Natural killer cell (primary cell): ENCODE results near the gene TIMP2. TPM values are rescaled to one million over a fixed set of nuclear protein-coding genes. Genes with fewer than 3 reads are reported as not detected.
A peak's percentile ranks its signal among the peaks of the same experiment; 100 is the strongest.

Source experiments
- ATAC-seq, 3 donors: fragments of 150-1000 bp in 2 of 3; fragments of 200-7000 bp in 1 of 3; cut with Tn5 transposase; 1 replicate in 1 of 3; 2 replicates in 2 of 3; pipeline ENCODE4 v1.10.0; 2021; ENCODE audit warnings: mild to moderate bottlenecking in 2 of 3, moderate library complexity in 2 of 3
- DNase-seq, 2 donors: peaks; one replicate each; pipeline versions ENCODE4 v3.0.0 to v3.0.0-alpha.2; 2013 to 2021; ENCODE audit warnings: mixed read lengths in 1 of 2
- H3K27ac ChIP-seq: one replicate; pipeline ENCODE4 v1.5.1; 2013; ENCODE audit warnings: mild to moderate bottlenecking, low read length
- H3K27me3 ChIP-seq: one replicate; pipeline ENCODE4 v1.6.1; 2013; ENCODE audit warnings: low read length; ENCODE audit not compliant: control insufficient read depth, insufficient read depth
- H3K36me3 ChIP-seq: one replicate; pipeline ENCODE4 v1.6.1; 2013; ENCODE audit warnings: low read length; ENCODE audit not compliant: control insufficient read depth, insufficient read depth
- H3K4me1 ChIP-seq: one replicate; pipeline ENCODE4 v1.6.1; 2013; ENCODE audit warnings: low read length; ENCODE audit not compliant: control insufficient read depth, insufficient read depth
- H3K4me3 ChIP-seq: one replicate; pipeline ENCODE4 v1.5.1; 2013; ENCODE audit warnings: low read length
- H3K9me3 ChIP-seq: one replicate; pipeline ENCODE4 v1.6.1; 2013; ENCODE audit warnings: low read length; ENCODE audit not compliant: control insufficient read depth, insufficient read depth
- H3K27ac Mint-ChIP-seq, 2 donors: one replicate each; pipeline ENCODE4 v1.8.0; 2022; ENCODE audit warnings: mild to moderate bottlenecking in 2 of 2, mixed read lengths in 2 of 2, moderate library complexity in 1 of 2
- H3K27me3 Mint-ChIP-seq, 2 donors: one replicate each; pipeline ENCODE4 v1.8.0; 2022; ENCODE audit warnings: low read depth in 2 of 2, mixed read lengths in 2 of 2
- H3K36me3 Mint-ChIP-seq: one replicate; pipeline ENCODE4 v1.8.0; 2022; ENCODE audit warnings: mixed read lengths
- H3K4me1 Mint-ChIP-seq, 2 donors: one replicate each; pipeline ENCODE4 v1.8.0; 2022; ENCODE audit warnings: mixed read lengths in 2 of 2
- H3K4me3 Mint-ChIP-seq: one replicate; pipeline ENCODE4 v1.8.0; 2022; ENCODE audit warnings: mild to moderate bottlenecking, moderate library complexity, mixed read lengths
- H3K9me3 Mint-ChIP-seq, 2 donors: one replicate each; pipeline ENCODE4 v1.8.0; 2022; ENCODE audit warnings: mixed read lengths in 2 of 2
- whole genome bisulfite sequencing: methylation state at CpG from one replicate; pipeline ENCODE4 v1.1.7; 2013; ENCODE audit warnings: missing lambda C conversion rate; ENCODE audit not compliant: insufficient coverage; 5-methylcytosine and 5-hydroxymethylcytosine counted together
- intact Hi-C: fragments of 100-400 bp; cut with micrococcal nuclease; formaldehyde crosslinking; loops from one replicate; pipeline ENCODE4 v1.14.2; 2022
- total RNA-seq, 4 donors: library from RNA; stranded (reverse); fragments of 120-200 nt in 1 of 4; gene quantifications; one replicate each; pipeline versions ENCODE4 v1.2.3 to v1.2.4, GENCODE V29; 2013 to 2022
- TF ChIP-seq, protein P1 (sequence below): fragments of 200-600 bp; IDR thresholded peaks from one replicate; pipeline ENCODE4 v1.8.0; 2022; ENCODE audit warnings: antibody characterized with exemption

The TIMP2 gene
- total RNA-seq, 3 donors from 2014 or later (not counting 1 experiment from before 2014, with no cell fraction given), result 3.6 to 8.2 (median 7.1) TPM

DNA sequence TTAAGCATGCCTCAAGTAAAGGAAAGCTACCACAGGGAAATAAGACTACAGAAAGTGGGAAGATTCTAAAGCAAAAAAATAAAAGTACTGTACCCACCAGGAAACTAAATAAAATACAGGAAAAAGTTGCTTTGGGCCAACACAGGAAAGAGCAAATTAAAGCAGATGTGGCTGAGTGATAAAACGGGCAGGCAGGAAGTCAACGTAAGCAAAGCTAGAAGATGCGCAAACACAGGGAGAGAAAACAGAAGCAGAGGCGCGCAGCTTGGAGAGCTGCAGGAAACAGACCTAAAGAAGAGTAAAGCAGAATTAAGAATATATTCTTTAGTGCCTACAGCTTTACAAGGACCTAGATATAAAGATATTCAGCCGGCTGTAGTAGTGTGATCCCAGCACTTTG is 106.3 kb downstream of the TIMP2 start:
- peak overlapping the region; percentile 69 for H3K27ac ChIP-seq
- peak; percentile 45 to 68 (median 50) for ATAC-seq
- Mint-ChIP-seq H3K27ac (peak overlapping the region; percentile 79 to 87), H3K36me3 (peaks cover 15% of the 10 kb centered on the region), H3K4me3 (peak overlapping the region; percentile 56), H3K9me3 (no peaks in the 10 kb centered on the region), H3K4me1 (peaks cover 30 to 36% of the 10 kb centered on the region in 2 donors), H3K27me3 (no peaks in the 10 kb centered on the region)
- H3K27me3 ChIP-seq, result no peaks in the 10 kb centered on the region
- H3K4me3 ChIP-seq, result no peak overlapping the region
- 5% methylated on average over 6 of the region's 6 CpGs for WGBS
- peaks cover 68% of the 10 kb centered on the region for H3K36me3 ChIP-seq
- peak in 1 of 2 donors; percentile 89 for DNase-seq
- no peaks in the 10 kb centered on the region for H3K9me3 ChIP-seq
- H3K4me1 ChIP-seq, result peaks cover 40% of the 10 kb centered on the region
- TF ChIP-seq, protein P1, sequence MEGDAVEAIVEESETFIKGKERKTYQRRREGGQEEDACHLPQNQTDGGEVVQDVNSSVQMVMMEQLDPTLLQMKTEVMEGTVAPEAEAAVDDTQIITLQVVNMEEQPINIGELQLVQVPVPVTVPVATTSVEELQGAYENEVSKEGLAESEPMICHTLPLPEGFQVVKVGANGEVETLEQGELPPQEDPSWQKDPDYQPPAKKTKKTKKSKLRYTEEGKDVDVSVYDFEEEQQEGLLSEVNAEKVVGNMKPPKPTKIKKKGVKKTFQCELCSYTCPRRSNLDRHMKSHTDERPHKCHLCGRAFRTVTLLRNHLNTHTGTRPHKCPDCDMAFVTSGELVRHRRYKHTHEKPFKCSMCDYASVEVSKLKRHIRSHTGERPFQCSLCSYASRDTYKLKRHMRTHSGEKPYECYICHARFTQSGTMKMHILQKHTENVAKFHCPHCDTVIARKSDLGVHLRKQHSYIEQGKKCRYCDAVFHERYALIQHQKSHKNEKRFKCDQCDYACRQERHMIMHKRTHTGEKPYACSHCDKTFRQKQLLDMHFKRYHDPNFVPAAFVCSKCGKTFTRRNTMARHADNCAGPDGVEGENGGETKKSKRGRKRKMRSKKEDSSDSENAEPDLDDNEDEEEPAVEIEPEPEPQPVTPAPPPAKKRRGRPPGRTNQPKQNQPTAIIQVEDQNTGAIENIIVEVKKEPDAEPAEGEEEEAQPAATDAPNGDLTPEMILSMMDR, result no peak
- intact Hi-C loops, result loop anchor here (5.0 kb wide), 1 partner anchor 42 kb away; no protein-coding TSS in a partner anchor

- Histone ChIP-seq H3K4me3 (no peak overlapping the region), H3K36me3 (peaks cover 68% of the 10 kb centered on the region), H3K9me3 (no peaks in the 10 kb centered on the region), H3K27me3 (no peaks in the 10 kb centered on the region), H3K27ac (peak overlapping the region; percentile 69), H3K4me1 (peaks cover 40% of the 10 kb centered on the region)
- ATAC-seq (no peak), DNase-seq (no peak)
- WGBS, result 77% methylated on average over 17 of the region's 19 CpGs
- H3K4me1 Mint-ChIP-seq, result peaks cover 30% of the 10 kb centered on the region in 2 donors
- H3K36me3 Mint-ChIP-seq, result peaks cover 15% of the 10 kb centered on the region
- no peaks in the 10 kb centered on the region for H3K27me3 Mint-ChIP-seq
- peak overlapping the region; percentile 79 to 87 for H3K27ac Mint-ChIP-seq
- TF ChIP-seq, protein P1, result no peak
- H3K4me3 Mint-ChIP-seq, result peak overlapping the region; percentile 56
- intact Hi-C loops, result loop anchor here (5.0 kb wide), 1 partner anchor 41 kb away; no protein-coding TSS in a partner anchor
- no peaks in the 10 kb centered on the region for H3K9me3 Mint-ChIP-seq
Measured at GRCh38 chr17:78818152-78818846, 106.9 kb downstream of the TIMP2 start.

DNA sequence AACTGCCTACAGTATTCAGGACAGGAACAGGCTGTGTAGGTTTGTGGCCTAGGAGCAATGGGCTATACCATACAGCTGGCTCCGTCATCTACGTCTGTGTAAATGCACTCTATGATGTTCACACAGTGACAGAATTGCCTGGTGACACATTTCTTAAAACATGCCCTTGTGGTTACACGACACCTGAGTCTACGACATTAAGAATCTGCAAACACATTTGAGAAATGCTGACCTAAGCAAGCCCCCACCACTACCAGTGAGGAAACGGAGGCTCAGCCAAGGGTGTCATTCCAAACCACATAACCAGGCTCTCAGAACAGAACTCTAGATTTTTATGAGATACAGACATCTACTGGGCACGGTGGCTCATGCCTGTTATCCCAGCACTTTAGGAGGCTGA is 108.1 kb downstream of the TIMP2 start:
- intact Hi-C loops, result loop anchor here (1.0 to 5.0 kb wide), 2 partner anchors 23 to 40 kb away; partner anchors contain the start of gene USP36
- Histone ChIP-seq H3K9me3 (no peaks in the 10 kb centered on the region), H3K36me3 (peaks cover 69% of the 10 kb centered on the region), H3K4me3 (no peak overlapping the region), H3K27me3 (no peaks in the 10 kb centered on the region), H3K4me1 (peaks cover 40% of the 10 kb centered on the region), H3K27ac (peak overlapping the region; percentile 69)
- TF ChIP-seq, protein P1, result no peak
- DNase-seq (peak; percentile 56 to 93), ATAC-seq (peak; percentile 79 to 89 (median 80))
- WGBS, result 20% methylated on average over 6 of the region's 6 CpGs
- Mint-ChIP-seq H3K27me3 (no peaks in the 10 kb centered on the region), H3K9me3 (no peaks in the 10 kb centered on the region), H3K4me1 (peaks cover 29 to 30% of the 10 kb centered on the region in 2 donors), H3K4me3 (peak overlapping the region; percentile 19), H3K36me3 (peaks cover 13% of the 10 kb centered on the region), H3K27ac (peak overlapping the region; percentile 79 to 94)
